Neutrophil (primary cell): ENCODE results near the gene SLC4A11.

Source experiments
- H3K27ac ChIP-seq: fragments of 200-600 bp; sonication (generic); 2 replicates; pipeline ENCODE4 v1.5.1; 2016; ENCODE audit warnings: mild to moderate bottlenecking, moderate library complexity
- H3K27me3 ChIP-seq: fragments of 200-600 bp; sonication (generic); 2 replicates; pipeline ENCODE4 v1.6.0; 2016; ENCODE audit warnings: mild to moderate bottlenecking
- H3K36me3 ChIP-seq: fragments of 200-600 bp; sonication (generic); 2 replicates; pipeline ENCODE4 v1.5.1; 2017
- H3K4me1 ChIP-seq, 2 experiments: fragments of 200-600 bp in 1 of 2; sonication (generic) in 1 of 2; 1 replicate in 1 of 2; 2 replicates in 1 of 2; pipeline versions ENCODE4 v1.5.1 to v1.6.1; 2013 to 2016; ENCODE audit warnings: low read depth in 1 of 2, low read length in 1 of 2, mild to moderate bottlenecking in 1 of 2, moderate library complexity in 1 of 2; ENCODE audit not compliant: control insufficient read depth in 1 of 2, insufficient read depth in 1 of 2
- H3K4me3 ChIP-seq, 2 experiments: fragments of 200-600 bp in 1 of 2; sonication (generic) in 1 of 2; 1 replicate in 1 of 2; 2 replicates in 1 of 2; pipeline ENCODE4 v1.5.1; 2013 to 2016; ENCODE audit warnings: low read depth in 1 of 2, low read length in 1 of 2, mild to moderate bottlenecking in 1 of 2, moderate library complexity in 1 of 2
- H3K9me3 ChIP-seq: fragments of 200-600 bp; sonication (generic); 2 replicates; pipeline ENCODE4 v1.5.1; 2016
- CTCF ChIP-seq: fragments of 200-600 bp; sonication (generic); IDR thresholded peaks from 2 replicates; pipeline ENCODE4 v1.5.1; 2016; ENCODE audit warnings: antibody characterized with exemption

SLC4A11 gene

GRCh38 chr20:3229158-3229557, 9.8 kb downstream of the SLC4A11 start:
- no peak for TF ChIP-seq CTCF
- peaks cover 5% of the 10 kb centered on the region for H3K27me3 ChIP-seq
- no peaks in the 10 kb centered on the region for H3K4me1 ChIP-seq
- H3K36me3 ChIP-seq = peaks cover 8% of the 10 kb centered on the region
- no peaks in the 10 kb centered on the region for H3K9me3 ChIP-seq
- H3K4me3 ChIP-seq = no peak overlapping the region
- H3K27ac ChIP-seq = no peak overlapping the region

GRCh38 chr20:3228750-3229032, 10.3 kb downstream of the SLC4A11 start:
- Histone ChIP-seq H3K27ac (no peak overlapping the region), H3K27me3 (peaks cover under 1% of the 10 kb centered on the region), H3K4me1 (no peaks in the 10 kb centered on the region), H3K9me3 (no peaks in the 10 kb centered on the region), H3K4me3 (no peak overlapping the region), H3K36me3 (peaks cover 10% of the 10 kb centered on the region)
- no peak for TF ChIP-seq CTCF

GRCh38 chr20:3227936-3228749, 10.8 kb downstream of the SLC4A11 start:
- H3K9me3 ChIP-seq = no peaks in the 10 kb centered on the region
- no peak for TF ChIP-seq CTCF
- no peak overlapping the region for H3K4me3 ChIP-seq
- H3K36me3 ChIP-seq = peaks cover 10% of the 10 kb centered on the region
- H3K27ac ChIP-seq = no peak overlapping the region
- H3K27me3 ChIP-seq = no peaks in the 10 kb centered on the region
- no peaks in the 10 kb centered on the region for H3K4me1 ChIP-seq

- Histone ChIP-seq H3K4me1 (no peaks in the 10 kb centered on the region), H3K9me3 (no peaks in the 10 kb centered on the region), H3K27me3 (no peaks in the 10 kb centered on the region), H3K4me3 (no peak overlapping the region), H3K27ac (no peak overlapping the region), H3K36me3 (peaks cover 16% of the 10 kb centered on the region)
- no peak for TF ChIP-seq CTCF
These were observed 11.5 kb downstream of the SLC4A11 start for GRCh38 chr20:3227506-3227905.

- no peak for TF ChIP-seq CTCF
- no peaks in the 10 kb centered on the region for H3K27me3 ChIP-seq
- H3K27ac ChIP-seq = no peak overlapping the region
- no peak overlapping the region for H3K4me3 ChIP-seq
- no peaks in the 10 kb centered on the region for H3K4me1 ChIP-seq
- H3K36me3 ChIP-seq = peaks cover 21% of the 10 kb centered on the region
- no peaks in the 10 kb centered on the region for H3K9me3 ChIP-seq
These were observed 12.1 kb downstream of the SLC4A11 start for GRCh38 chr20:3226864-3227263.
